Measurements from ENCODE around the gene CMTM4.

- TF ChIP-seq CTCF (IDR thresholded peaks at IDR 0.05) = no peak
- no peak for TF ChIP-seq POLR2A (IDR thresholded peaks at IDR 0.05)
These were observed 126.6 kb downstream of the CMTM4 start for GRCh38 chr16:66569827-66570405.
